Ascending aorta (tissue), 2 donors: ENCODE measurements around the gene PIEZO2. TPM values are rescaled to one million over a fixed set of nuclear protein-coding genes. Genes with fewer than 3 reads are reported as not detected.

Experiments
- DNase-seq, 2 donors: peaks; one replicate each; pipeline ENCODE4 v3.0.0-alpha.2; 2019; ENCODE audit warnings: low spot score in 2 of 2
- H3K27ac ChIP-seq, 2 donors: fragments of 200-600 bp; sonication (generic); one replicate each; pipeline ENCODE4 v1.5.1; 2016 to 2017; ENCODE audit warnings: mild to moderate bottlenecking in 1 of 2
- H3K27me3 ChIP-seq: fragments of 200-600 bp; sonication (generic); one replicate; pipeline ENCODE4 v1.5.1; 2017
- H3K36me3 ChIP-seq, 2 donors: fragments of 200-600 bp; sonication (generic); one replicate each; pipeline ENCODE4 v1.5.1; 2016
- H3K4me1 ChIP-seq, 2 donors: fragments of 200-600 bp; sonication (generic); one replicate each; pipeline ENCODE4 v1.5.1; 2016 to 2017; ENCODE audit warnings: mild to moderate bottlenecking in 1 of 2
- H3K4me3 ChIP-seq, 2 donors: fragments of 200-600 bp; sonication (generic); one replicate each; pipeline ENCODE4 v1.5.1; 2016 to 2017; ENCODE audit warnings: mild to moderate bottlenecking in 1 of 2
- H3K9me3 ChIP-seq, 2 donors: fragments of 200-600 bp; sonication (generic); one replicate each; pipeline ENCODE4 v1.5.1; 2016
- CTCF ChIP-seq, 3 experiments: fragments of 200-600 bp in 2 of 3; fragments of 450-650 bp in 1 of 3; sonication (generic) in 2 of 3; IDR thresholded peaks; one replicate each; pipeline ENCODE4 v1.5.1; 2016 to 2019; ENCODE audit warnings: antibody characterized with exemption in 3 of 3, mild to moderate bottlenecking in 1 of 3, moderate library complexity in 1 of 3
- intact Hi-C: fragments of 100-400 bp; cut with DNase I; formaldehyde crosslinking; loops from one replicate; pipeline ENCODE4 v1.15.1; 2023
- total RNA-seq: library from RNA; depleted of rRNA; stranded (reverse); fragments of >200 nt; gene quantifications from one replicate; pipeline ENCODE4 v1.1.0, GENCODE V29; 2016

Gene PIEZO2
- total RNA-seq, 1 donor from 2014 or later, result 3.1 TPM

DNA sequence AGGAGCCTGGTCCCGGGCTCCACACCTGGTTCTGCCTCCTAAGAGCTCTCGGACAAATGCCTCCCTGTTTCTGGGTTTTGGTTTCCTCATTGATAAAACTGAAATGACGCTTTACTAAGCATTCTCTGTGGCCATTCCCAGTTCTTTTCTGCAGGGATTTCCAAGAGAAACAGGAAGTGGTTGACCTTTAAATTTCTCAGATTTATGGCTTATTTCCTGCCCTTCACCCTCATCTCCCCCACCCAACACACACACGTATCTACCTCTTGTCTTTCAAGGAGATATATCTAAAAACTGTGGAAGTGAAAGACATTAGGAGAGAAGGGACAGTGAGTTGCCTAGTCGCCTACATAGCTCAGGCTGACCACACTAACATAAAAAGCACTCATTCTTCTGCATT lies 53.0 kb downstream of the PIEZO2 start:
- DNase-seq, result no peak
- Histone ChIP-seq H3K27me3 (no peaks in the 10 kb centered on the region), H3K4me3 (no peak overlapping the region), H3K4me1 (peaks cover 0 to 14% of the 10 kb centered on the region in 2 donors), H3K27ac (no peak overlapping the region), H3K9me3 (no peaks in the 10 kb centered on the region), H3K36me3 (no peaks in the 10 kb centered on the region)
- intact Hi-C loops, result no loop called here
- TF ChIP-seq CTCF (IDR thresholded peaks at IDR 0.05), result no peak

DNA sequence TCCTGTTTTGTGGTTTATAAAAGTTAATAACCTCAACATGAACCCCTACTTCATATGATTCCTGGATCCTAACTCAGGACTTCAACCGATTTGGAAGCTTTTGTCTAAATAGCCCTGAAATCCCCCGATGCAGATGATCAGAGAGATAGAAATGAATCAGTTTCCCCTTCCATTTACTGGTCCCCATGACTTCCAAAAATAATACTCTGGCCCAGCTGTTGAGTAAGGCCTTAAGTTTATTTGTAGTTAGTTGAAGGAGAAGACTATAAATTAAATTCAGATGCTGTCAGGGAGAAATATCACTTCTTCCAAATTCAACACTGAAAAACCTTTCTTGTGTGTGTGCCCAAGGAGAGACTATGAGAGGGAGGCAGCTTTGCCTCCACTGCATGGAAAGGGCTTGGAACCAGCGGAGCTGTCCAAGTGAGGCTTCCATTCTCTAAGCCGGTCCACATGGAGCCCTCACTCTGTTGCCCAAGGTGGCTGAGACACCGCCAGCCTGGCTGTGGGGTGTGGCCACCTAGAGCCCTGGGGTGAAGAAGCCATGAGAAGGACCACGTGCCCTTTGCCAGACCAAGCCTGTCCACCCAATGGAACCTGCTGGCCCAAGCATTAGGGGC lies 53.6 kb downstream of the PIEZO2 start:
- TF ChIP-seq CTCF (IDR thresholded peaks at IDR 0.05), result no peak
- Histone ChIP-seq H3K9me3 (no peaks in the 10 kb centered on the region), H3K27ac (no peak overlapping the region), H3K36me3 (no peaks in the 10 kb centered on the region), H3K4me3 (peak overlapping the region in 1 of 2 donors; percentile 16), H3K27me3 (no peaks in the 10 kb centered on the region), H3K4me1 (peaks cover 0 to 14% of the 10 kb centered on the region in 2 donors)
- intact Hi-C loops, result no loop called here
- no peak for DNase-seq

GRCh38 chr18:11095211-11095610 lies 54.2 kb downstream of the PIEZO2 start:
- Histone ChIP-seq H3K27me3 (no peaks in the 10 kb centered on the region), H3K27ac (no peak overlapping the region), H3K4me3 (no peak overlapping the region), H3K36me3 (no peaks in the 10 kb centered on the region), H3K9me3 (no peaks in the 10 kb centered on the region), H3K4me1 (peaks cover 0 to 14% of the 10 kb centered on the region in 2 donors)
- intact Hi-C loops, result no loop called here
- TF ChIP-seq CTCF (IDR thresholded peaks at IDR 0.05), result no peak
- no peak for DNase-seq

GRCh38 chr18:11091746-11092145 lies 57.6 kb downstream of the PIEZO2 start:
- intact Hi-C loops, result no loop called here
- Histone ChIP-seq H3K4me3 (no peak overlapping the region), H3K27me3 (no peaks in the 10 kb centered on the region), H3K9me3 (no peaks in the 10 kb centered on the region), H3K4me1 (peaks cover 0 to 14% of the 10 kb centered on the region in 2 donors), H3K27ac (no peak overlapping the region), H3K36me3 (no peaks in the 10 kb centered on the region)
- no peak for DNase-seq
- no peak for TF ChIP-seq CTCF (IDR thresholded peaks at IDR 0.05)

DNA sequence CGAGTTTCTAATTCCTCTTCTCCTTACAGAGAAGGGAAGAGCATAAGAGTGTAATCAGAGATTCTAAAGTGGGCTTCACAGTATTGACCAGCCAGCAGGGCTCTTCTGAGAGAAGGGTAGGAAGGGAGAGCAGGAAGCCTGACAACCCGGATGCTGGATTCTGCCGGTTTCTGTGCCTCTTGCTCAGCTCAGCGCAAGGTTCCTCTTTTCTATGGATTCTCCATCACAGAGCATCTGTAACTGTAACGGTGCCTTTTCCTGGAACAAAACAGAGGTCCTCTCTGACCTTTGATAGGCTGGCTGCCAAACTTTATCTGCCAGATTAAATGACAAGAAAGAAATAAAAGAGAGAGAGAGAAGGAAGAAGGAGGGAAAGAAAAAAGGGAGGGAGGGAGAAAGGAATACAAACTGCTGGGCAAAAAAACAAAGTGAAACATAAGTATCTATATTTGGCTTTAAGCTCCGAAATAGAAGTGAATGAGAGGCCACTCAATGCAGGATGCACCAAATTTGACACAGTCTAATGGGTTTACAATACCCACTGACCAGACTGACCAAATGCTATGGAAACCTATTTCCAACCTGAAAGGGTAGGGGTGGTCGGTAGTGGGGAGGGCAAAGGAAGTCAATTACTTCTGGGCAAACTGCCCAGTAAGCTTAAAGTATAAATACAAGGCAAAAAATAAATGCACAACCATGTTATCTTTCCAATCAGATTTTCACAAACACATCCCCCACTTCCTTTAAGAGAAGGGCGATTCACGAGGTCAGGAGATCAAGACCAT lies 59.2 kb downstream of the PIEZO2 start:
- Histone ChIP-seq H3K9me3 (no peaks in the 10 kb centered on the region), H3K4me1 (peaks cover 0 to 4% of the 10 kb centered on the region in 2 donors), H3K36me3 (no peaks in the 10 kb centered on the region), H3K27ac (no peak overlapping the region), H3K4me3 (no peak overlapping the region), H3K27me3 (no peaks in the 10 kb centered on the region)
- no peak for TF ChIP-seq CTCF (IDR thresholded peaks at IDR 0.05)
- no peak for DNase-seq
- intact Hi-C loops, result no loop called here
